HCT116 (cell line): ENCODE measurements around the gene HACD4. TPM values are rescaled to one million over a fixed set of nuclear protein-coding genes. Genes with fewer than 3 reads are reported as not detected.

ENCODE experiments used
- ATAC-seq: fragments of 200-7000 bp; cut with Tn5 transposase; 2 replicates; pipeline ENCODE4 v1.9.1; 2020; ENCODE audit warnings: mild to moderate bottlenecking, moderate library complexity
- BruUV-seq: library from RNA; stranded (reverse); fragments of 400-500 nt; replicated peaks from 2 replicates; lab custom pipeline; 2021; lab: Mats Ljungman, UMichigan
- CTCF ChIA-PET: fragments of 300-600 bp; sonication (Branson Sonifier 250); formaldehyde crosslinking; loops from one replicate; lab custom pipeline; 2021; ENCODE audit warnings: antibody characterized with exemption; lab: Charles Lee
- POLR2A ChIA-PET: fragments of 300-600, 350-600 bp; sonication (Branson Sonifier 250); formaldehyde crosslinking; loops from one replicate; lab custom pipeline; 2021; ENCODE audit warnings: antibody characterized with exemption; lab: Charles Lee
- RAD21 ChIA-PET, 2 experiments: fragments of 300-600 bp; sonication (Branson Sonifier 250); formaldehyde crosslinking; loops; one replicate each; lab custom pipeline; 2023; ENCODE audit warnings: low total read pairs in 2 of 2; ENCODE audit not compliant: uncharacterized antibody in 2 of 2, unreplicated experiment in 2 of 2, low non-redundant PET in 1 of 2; lab: Charles Lee
- DNase-seq: peaks from one replicate; pipeline ENCODE4 v3.0.0-alpha.2; 2010; ENCODE audit warnings: low read depth, low spot score
- H2AFZ ChIP-seq: fragments of 200-600 bp; shearing (Covaris generic), sonication (generic); 2 replicates; pipeline ENCODE4 v1.6.1; 2017; ENCODE audit warnings: low read depth, mixed run types, mixed read lengths, antibody characterized with exemption, low read length; ENCODE audit not compliant: poor library complexity, severe bottlenecking
- H3K27ac ChIP-seq: 2 replicates; pipeline ENCODE4 v1.5.1; 2012; ENCODE audit warnings: low read depth, low read length
- H3K27me3 ChIP-seq: fragments of 200-600 bp; sonication (generic); 2 replicates; pipeline ENCODE4 v1.6.1; 2016; ENCODE audit warnings: mixed run types, low read length, mixed read lengths; ENCODE audit not compliant: insufficient read depth
- H3K36me3 ChIP-seq, 2 experiments: fragments of 200-500 bp in 1 of 2; fragments of 200-600 bp in 1 of 2; sonication (Bioruptor generic) in 1 of 2; sonication (generic) in 1 of 2; 2 replicates each; pipeline versions ENCODE4 v1.5.1 to v1.6.1; 2014 to 2016; ENCODE audit warnings: low read length in 2 of 2, inconsistent platforms in 1 of 2, mixed read lengths in 1 of 2, mixed run types in 1 of 2; ENCODE audit not compliant: insufficient read depth in 2 of 2, control insufficient read depth in 1 of 2
- H3K4me1 ChIP-seq, 2 experiments: fragments of 200-600 bp in 1 of 2; sonication (generic) in 1 of 2; 2 replicates each; pipeline versions ENCODE4 v1.5.1 to v1.6.1; 2012 to 2017; ENCODE audit warnings: low read length in 2 of 2, inconsistent platforms in 1 of 2, mild to moderate bottlenecking in 1 of 2, mixed read lengths in 1 of 2, mixed run types in 1 of 2, moderate library complexity in 1 of 2; ENCODE audit not compliant: insufficient read depth in 2 of 2, control insufficient read depth in 1 of 2
- H3K4me2 ChIP-seq: fragments of 200-600 bp; sonication (generic); 2 replicates; pipeline ENCODE4 v1.6.1; 2017; ENCODE audit warnings: mixed run types, low read length, mixed read lengths
- H3K4me3 ChIP-seq, 2 experiments: fragments of 200-600 bp in 1 of 2; sonication (generic) in 1 of 2; replicated peaks in 1 of 2; 2 replicates each; pipeline ENCODE4 v1.5.1; 2011 to 2016; ENCODE audit warnings: low read length in 2 of 2, control low read depth in 1 of 2, low read depth in 1 of 2, mild to moderate bottlenecking in 1 of 2, mixed read lengths in 1 of 2, mixed run types in 1 of 2
- H3K79me2 ChIP-seq: fragments of 200-600 bp; sonication (generic); 2 replicates; pipeline ENCODE4 v1.6.1; 2017; ENCODE audit warnings: mild to moderate bottlenecking, mixed run types, low read length, moderate library complexity, mixed read lengths; ENCODE audit not compliant: insufficient read depth
- H3K9ac ChIP-seq: fragments of 200-600 bp; sonication (generic); 2 replicates; pipeline ENCODE4 v1.6.1; 2016; ENCODE audit warnings: low read length, mixed read lengths
- H3K9me2 ChIP-seq: fragments of 200-600 bp; sonication (generic), shearing (Covaris generic); 2 replicates; pipeline ENCODE4 v1.6.1; 2017; ENCODE audit warnings: mixed run types, mild to moderate bottlenecking, moderate library complexity; ENCODE audit not compliant: insufficient read depth
- H3K9me3 ChIP-seq, 2 experiments: fragments of 200-500 bp in 1 of 2; fragments of 200-600 bp in 1 of 2; sonication (Bioruptor generic) in 1 of 2; sonication (generic) in 1 of 2; 2 replicates each; pipeline ENCODE4 v1.6.1; 2014 to 2017; ENCODE audit warnings: low read length in 2 of 2, mixed read lengths in 2 of 2, inconsistent platforms in 1 of 2, low read depth in 1 of 2, mild to moderate bottlenecking in 1 of 2, mixed run types in 1 of 2, moderate library complexity in 1 of 2; ENCODE audit not compliant: control insufficient read depth in 1 of 2, insufficient read depth in 1 of 2
- H4K20me1 ChIP-seq: fragments of 200-600 bp; sonication (generic), shearing (Covaris generic); 2 replicates; pipeline ENCODE4 v1.6.1; 2017; ENCODE audit warnings: mixed run types, mild to moderate bottlenecking, moderate library complexity; ENCODE audit not compliant: insufficient read depth
- CEBPB ChIP-seq: IDR thresholded peaks from 2 replicates; pipeline ENCODE4 v1.6.1; 2012; ENCODE audit warnings: low read depth
- EGR1 ChIP-seq: IDR thresholded peaks from 2 replicates; pipeline ENCODE4 v1.6.1; 2012; ENCODE audit warnings: low read depth
- EZH2 ChIP-seq: fragments of 200-600 bp; sonication (generic); IDR thresholded peaks from 2 replicates; pipeline ENCODE4 v1.6.1; 2017; ENCODE audit warnings: antibody characterized with exemption, mixed run types
- EZH2phosphoT487 ChIP-seq: fragments of 200-600 bp; IDR thresholded peaks from 2 replicates; pipeline ENCODE4 v1.6.1; 2018; ENCODE audit warnings: antibody characterized with exemption, borderline replicate concordance
- FOSL1 ChIP-seq: IDR thresholded peaks from 2 replicates; pipeline ENCODE4 v1.6.1; 2012; ENCODE audit warnings: low read depth
- JUND ChIP-seq: IDR thresholded peaks from 2 replicates; pipeline ENCODE4 v1.6.1; 2012
- POLR2AphosphoS5 ChIP-seq: IDR thresholded peaks from 2 replicates; pipeline ENCODE4 v1.6.1; 2011; ENCODE audit warnings: mild to moderate bottlenecking, low read depth, low read length, moderate library complexity
- SIN3A ChIP-seq: IDR thresholded peaks from 2 replicates; pipeline ENCODE4 v1.6.1; 2012; ENCODE audit warnings: low read depth
- ZFX ChIP-seq: fragments of 450-650 bp; IDR thresholded peaks from 2 replicates; pipeline ENCODE4 v1.6.1; 2017
- intact Hi-C: fragments of 100-400 bp; cut with micrococcal nuclease; formaldehyde crosslinking; loops from 2 replicates; pipeline ENCODE4 v1.10.0; 2022
- total RNA-seq: library from RNA; stranded (reverse); gene quantifications from one replicate; pipeline ENCODE4 v1.2.1, GENCODE V29; 2021; ENCODE audit not compliant: unreplicated experiment
- TF ChIP-seq, protein P1 (sequence below), 3 experiments: fragments of 200-600 bp in 1 of 3; sonication (generic) in 1 of 3; IDR thresholded peaks in 2 of 3; conservative IDR thresholded peaks in 1 of 3; 2 replicates each; pipeline ENCODE4 v1.5.1; 2012 to 2017; ENCODE audit warnings: low read depth in 2 of 3, low read length in 2 of 3, antibody characterized with exemption in 1 of 3, borderline replicate concordance in 1 of 3, control low read depth in 1 of 3, mild to moderate bottlenecking in 1 of 3, mixed read lengths in 1 of 3, mixed run types in 1 of 3, moderate library complexity in 1 of 3; ENCODE audit not compliant: insufficient read depth in 1 of 3

The HACD4 gene
- total RNA-seq, 1 experiment from 2014 or later: not detected

GRCh38 chr9:20994486-20994885 is 37.0 kb downstream of the HACD4 start:
- Histone ChIP-seq H2AFZ (no peak overlapping the region), H3K4me1 (no peaks in the 10 kb centered on the region), H3K27me3 (no peaks in the 10 kb centered on the region), H3K27ac (no peak overlapping the region), H3K9ac (no peak overlapping the region), H3K4me3 (no peak overlapping the region), H3K9me2 (no peaks in the 10 kb centered on the region), H3K9me3 (no peaks in the 10 kb centered on the region), H4K20me1 (no peaks in the 10 kb centered on the region), H3K79me2 (no peaks in the 10 kb centered on the region), H3K36me3 (no peaks in the 10 kb centered on the region), H3K4me2 (no peak overlapping the region)
- CTCF ChIA-PET: no interaction called here
- DNase-seq (no peak), ATAC-seq (no peak)
- no peak for TF ChIP-seq EZH2
- no peak for TF ChIP-seq EZH2phosphoT487
- no peak for TF ChIP-seq POLR2AphosphoS5
- no peak for TF ChIP-seq ZFX
- TF ChIP-seq SIN3A: no peak
- RAD21 ChIA-PET: no interaction called here
- BruUV-seq: no TSS peak
- POLR2A ChIA-PET: no interaction called here
- intact Hi-C loops: no loop called here

GRCh38 chr9:20990867-20991266 is 40.6 kb downstream of the HACD4 start:
- ChIA-PET RAD21 (no interaction called here), CTCF (no interaction called here), POLR2A (no interaction called here)
- Histone ChIP-seq H3K9me3 (no peaks in the 10 kb centered on the region), H3K27ac (no peak overlapping the region), H3K9me2 (no peaks in the 10 kb centered on the region), H3K4me2 (no peak overlapping the region), H3K9ac (no peak overlapping the region), H3K79me2 (no peaks in the 10 kb centered on the region), H3K4me1 (no peaks in the 10 kb centered on the region), H2AFZ (no peak overlapping the region), H4K20me1 (no peaks in the 10 kb centered on the region), H3K36me3 (no peaks in the 10 kb centered on the region), H3K27me3 (no peaks in the 10 kb centered on the region), H3K4me3 (no peak overlapping the region)
- BruUV-seq: no TSS peak
- TF ChIP-seq EGR1 (no peak), EZH2 (no peak), FOSL1 (no peak), CEBPB (no peak), JUND (no peak)
- TF ChIP-seq, protein P1, sequence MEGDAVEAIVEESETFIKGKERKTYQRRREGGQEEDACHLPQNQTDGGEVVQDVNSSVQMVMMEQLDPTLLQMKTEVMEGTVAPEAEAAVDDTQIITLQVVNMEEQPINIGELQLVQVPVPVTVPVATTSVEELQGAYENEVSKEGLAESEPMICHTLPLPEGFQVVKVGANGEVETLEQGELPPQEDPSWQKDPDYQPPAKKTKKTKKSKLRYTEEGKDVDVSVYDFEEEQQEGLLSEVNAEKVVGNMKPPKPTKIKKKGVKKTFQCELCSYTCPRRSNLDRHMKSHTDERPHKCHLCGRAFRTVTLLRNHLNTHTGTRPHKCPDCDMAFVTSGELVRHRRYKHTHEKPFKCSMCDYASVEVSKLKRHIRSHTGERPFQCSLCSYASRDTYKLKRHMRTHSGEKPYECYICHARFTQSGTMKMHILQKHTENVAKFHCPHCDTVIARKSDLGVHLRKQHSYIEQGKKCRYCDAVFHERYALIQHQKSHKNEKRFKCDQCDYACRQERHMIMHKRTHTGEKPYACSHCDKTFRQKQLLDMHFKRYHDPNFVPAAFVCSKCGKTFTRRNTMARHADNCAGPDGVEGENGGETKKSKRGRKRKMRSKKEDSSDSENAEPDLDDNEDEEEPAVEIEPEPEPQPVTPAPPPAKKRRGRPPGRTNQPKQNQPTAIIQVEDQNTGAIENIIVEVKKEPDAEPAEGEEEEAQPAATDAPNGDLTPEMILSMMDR (IDR thresholded peaks at IDR 0.05 in 2 of 3, conservative IDR thresholded peaks at IDR 0.05 in 1 of 3; ENCODE audit: borderline replicate concordance in 1 of 3, insufficient read depth in 1 of 3, low read depth in 2 of 3, low read length in 2 of 3): no peak
- no peak for ATAC-seq
- DNase-seq: no peak
- intact Hi-C loops: no loop called here
